Stimulated activated CD4-positive, alpha-beta T cell treated with anti-CD3 and anti-CD28 coated beads, Interleukin-15, amount 100 ng/mL, for 48 hours (primary cell): ENCODE data around the gene PPP1R37.
A peak's percentile ranks its signal among the peaks of the same experiment; 100 is the strongest.

Experiments used
- DNase-seq, 2 donors: peaks; one replicate each; pipeline ENCODE4 v3.0.0-alpha.2; 2020; ENCODE audit warnings: low read depth in 2 of 2

The PPP1R37 gene

GRCh38 chr19:45092747-45093678, at the start of gene PPP1R37:
TSS of gene PPP1R37 (plus strand) at chr19:45093179. CDS start at chr19:45093326, 147 bp downstream.
- DNase-seq, result peak; percentile 85 to 88

- no peak for DNase-seq
These were observed 47.2 kb upstream of the PPP1R37 start for GRCh38 chr19:45045671-45046353.

- no peak for DNase-seq
These were observed 46.6 kb upstream of the PPP1R37 start for GRCh38 chr19:45046355-45046754.

- DNase-seq, result no peak
These were observed 45.7 kb upstream of the PPP1R37 start for GRCh38 chr19:45047188-45047797.

DNA sequence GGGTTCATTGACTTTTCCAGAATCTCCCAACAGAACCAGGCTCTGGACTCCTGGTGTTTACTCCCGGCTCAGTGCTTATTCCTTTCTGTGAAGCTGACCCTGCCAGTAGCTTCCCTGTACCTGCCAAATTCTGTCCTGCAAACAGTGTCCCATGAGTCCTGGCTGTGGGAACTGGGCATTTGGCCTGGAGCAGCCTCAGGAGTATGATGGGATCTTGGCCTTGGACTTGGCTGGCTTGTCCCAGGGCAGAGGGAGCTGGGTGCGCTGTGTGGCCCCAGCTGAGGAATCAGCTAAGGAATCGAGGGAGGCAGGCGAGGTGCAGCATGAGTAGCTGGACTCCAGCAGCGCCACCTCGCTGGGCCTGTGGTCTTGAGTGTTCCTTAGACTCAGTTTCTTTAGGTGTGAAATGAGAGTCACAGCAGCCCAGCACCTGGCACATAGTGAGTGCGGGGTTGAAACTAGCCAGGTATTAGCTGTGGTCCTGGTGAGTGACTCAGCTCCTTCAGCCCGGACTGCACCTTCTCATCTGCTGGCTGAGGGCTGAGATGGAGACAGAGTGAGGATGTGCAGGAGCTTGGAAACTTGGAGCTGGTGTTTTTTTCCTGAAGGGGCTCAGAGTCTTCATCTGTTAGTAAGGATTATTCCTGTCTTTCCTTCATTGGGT, 43.8 kb upstream of the PPP1R37 start:
- no peak for DNase-seq

DNA sequence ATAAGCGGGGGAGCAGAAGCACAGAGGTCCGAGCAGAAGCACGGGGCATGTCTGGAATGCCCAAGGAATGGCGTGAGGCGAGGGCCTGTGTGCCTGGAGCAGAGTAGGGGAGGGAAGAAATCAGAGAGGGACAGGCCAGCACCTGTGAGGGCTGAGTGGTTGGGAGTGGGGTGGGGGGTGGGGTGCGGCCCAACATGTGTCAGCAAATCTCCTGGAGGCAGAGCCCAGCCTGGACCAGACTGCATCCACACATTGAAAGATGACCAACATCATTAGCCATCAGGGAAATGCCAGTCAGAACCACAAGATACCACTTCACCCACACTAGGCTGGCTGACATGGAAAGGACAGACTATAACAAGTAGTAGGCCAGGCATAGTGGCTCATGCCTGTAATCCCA, 42.9 kb upstream of the PPP1R37 start:
- no peak for DNase-seq

- no peak for DNase-seq
These were observed 40.9 kb upstream of the PPP1R37 start for GRCh38 chr19:45051929-45052579.

GRCh38 chr19:45056831-45057230, 36.1 kb upstream of the PPP1R37 start:
- no peak for DNase-seq

GRCh38 chr19:45057444-45057843, 35.5 kb upstream of the PPP1R37 start:
- no peak for DNase-seq

DNA sequence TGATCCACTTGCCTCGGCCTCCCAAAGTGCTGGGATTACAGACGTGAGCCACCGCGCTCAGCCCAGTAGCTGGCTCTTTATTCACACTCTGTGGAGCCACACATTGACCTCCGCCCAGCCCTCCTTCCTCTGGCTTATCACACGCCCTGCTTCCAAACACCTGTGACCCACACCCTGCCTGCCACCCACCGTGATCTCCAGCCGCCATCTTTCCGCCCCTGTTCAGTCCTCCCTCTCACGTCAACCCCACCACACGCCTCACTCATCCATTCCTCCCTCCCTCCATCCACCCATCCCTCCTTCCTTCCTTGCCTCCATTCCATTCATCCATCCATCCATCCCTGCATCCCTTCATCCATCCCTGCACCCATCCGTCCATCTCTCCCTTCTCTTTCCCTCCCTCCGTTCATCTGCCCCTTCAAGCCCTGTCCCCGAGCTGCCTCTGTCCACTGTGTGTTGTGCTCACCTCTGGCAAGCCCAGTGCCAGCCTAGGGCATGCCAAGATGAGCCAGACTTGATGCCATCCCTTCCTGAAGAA, 34.3 kb upstream of the PPP1R37 start:
- DNase-seq, result no peak

DNA sequence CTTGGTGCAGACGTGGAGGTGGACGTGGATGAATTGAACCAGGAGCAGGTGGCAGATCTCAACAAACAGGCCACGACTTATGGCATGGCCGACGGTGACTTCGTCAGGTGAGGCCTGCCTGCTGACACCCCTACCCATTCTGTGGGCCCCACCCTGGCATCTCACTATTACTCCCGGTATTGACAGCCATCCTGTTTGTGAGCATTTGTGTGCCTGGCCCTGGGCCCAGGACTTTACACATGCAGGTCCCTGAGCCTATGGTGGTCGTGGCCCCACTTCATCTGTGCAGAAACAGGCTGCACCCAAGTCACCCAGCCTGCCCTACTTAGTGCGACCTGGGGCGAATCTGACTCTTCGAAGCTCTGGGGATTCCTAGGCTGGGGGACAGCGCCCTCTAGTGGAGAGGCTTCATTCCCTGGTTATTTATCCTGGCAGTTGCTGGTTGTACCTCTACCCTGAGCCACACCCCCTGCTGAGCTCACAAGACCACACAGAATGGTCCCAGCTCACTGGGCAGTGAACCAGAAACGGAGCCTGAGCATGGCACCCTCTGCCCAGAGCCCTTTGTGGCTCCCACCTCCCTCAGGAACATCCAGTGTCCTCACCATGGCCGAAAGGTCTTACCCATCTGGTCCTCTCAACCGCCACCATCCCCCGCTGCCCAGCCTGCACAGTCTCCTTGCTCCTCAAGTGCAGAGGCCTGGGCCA, 33.6 kb upstream of the PPP1R37 start:
- DNase-seq, result peak; percentile 70 to 80

DNA sequence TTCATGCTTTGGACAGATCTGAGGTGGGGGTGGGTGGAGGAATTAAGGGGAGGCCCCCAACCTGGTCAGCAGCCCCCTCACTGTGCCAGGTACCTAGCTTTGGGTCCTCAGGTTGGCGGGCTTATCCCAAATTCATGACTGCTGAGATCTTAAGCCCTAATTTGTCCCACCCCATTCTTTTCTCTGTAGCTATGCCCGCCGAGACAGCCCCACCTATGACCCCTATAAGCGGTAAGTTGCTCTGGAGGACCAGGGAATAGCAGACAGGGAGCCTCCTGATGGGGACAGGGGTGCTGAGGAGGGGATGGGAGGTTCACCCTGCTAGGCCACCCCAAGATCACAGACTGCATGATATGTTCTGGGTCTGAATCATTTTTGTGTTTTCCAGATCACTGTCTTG, 31.0 kb upstream of the PPP1R37 start:
- no peak for DNase-seq

- no peak for DNase-seq
These were observed 28.9 kb upstream of the PPP1R37 start for GRCh38 chr19:45063851-45064801.

GRCh38 chr19:45066921-45067661, 25.9 kb upstream of the PPP1R37 start:
- no peak for DNase-seq

GRCh38 chr19:45068041-45068440, 24.9 kb upstream of the PPP1R37 start:
- no peak for DNase-seq

DNA sequence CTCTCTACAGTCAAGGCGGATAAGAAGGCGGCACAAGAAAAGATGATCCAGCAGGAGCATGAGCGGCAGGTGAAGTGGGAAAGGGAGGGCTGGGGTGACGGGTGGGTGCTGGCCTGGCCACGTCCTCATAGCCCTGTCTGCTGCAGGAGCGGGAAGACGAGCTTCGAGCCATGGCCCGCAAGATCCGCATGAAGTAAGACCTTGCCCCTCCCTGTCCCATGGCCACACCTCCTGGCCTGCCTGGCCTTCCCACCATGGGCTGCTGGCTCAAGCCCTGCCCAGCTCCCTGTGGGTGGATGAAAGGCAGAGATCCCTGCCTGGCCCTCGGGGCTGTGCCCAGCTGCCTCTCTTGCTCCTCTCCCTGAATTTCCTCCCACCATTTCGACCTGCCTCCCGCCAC, 23.9 kb upstream of the PPP1R37 start:
- DNase-seq, result no peak

DNA sequence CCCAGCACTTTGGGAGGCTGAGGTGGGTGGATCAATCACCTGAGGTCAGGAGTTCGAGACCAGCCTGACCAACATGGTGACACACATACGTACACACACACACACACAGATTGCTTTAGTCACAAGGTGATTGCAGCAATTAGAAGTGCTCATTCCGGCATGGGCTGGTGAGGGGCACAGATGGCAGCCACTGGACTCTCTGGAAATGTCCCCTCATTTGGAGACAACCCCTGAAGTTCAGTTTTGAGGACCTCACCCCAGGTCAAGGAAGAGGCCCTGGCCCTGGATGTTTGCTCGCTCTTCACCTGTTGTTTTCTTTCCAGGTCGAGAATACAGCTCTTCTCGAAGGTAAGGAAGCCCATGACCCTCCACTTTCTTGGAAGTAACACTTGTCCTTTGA, 22.8 kb upstream of the PPP1R37 start:
- no peak for DNase-seq

- no peak for DNase-seq
These were observed 22.0 kb upstream of the PPP1R37 start for GRCh38 chr19:45070861-45071544.
